HFF-Myc (cell line): Measurements from ENCODE around the gene KCTD19.

Experiments used
- DNase-seq: peaks from one replicate; pipeline ENCODE4 v3.0.0-alpha.2; 2011; ENCODE audit warnings: low read depth; ENCODE audit errors: extremely low read depth
- H3K4me3 ChIP-seq: replicated peaks from 2 replicates; pipeline ENCODE4 v1.5.1; 2011; ENCODE audit warnings: low read depth, mild to moderate bottlenecking, control low read depth, low read length
- TF ChIP-seq, protein P1 (sequence below): IDR thresholded peaks from 2 replicates; pipeline ENCODE4 v1.5.1; 2012; ENCODE audit warnings: mild to moderate bottlenecking, low read depth, low read length, control low read depth; ENCODE audit errors: missing control alignments

KCTD19 gene

DNA sequence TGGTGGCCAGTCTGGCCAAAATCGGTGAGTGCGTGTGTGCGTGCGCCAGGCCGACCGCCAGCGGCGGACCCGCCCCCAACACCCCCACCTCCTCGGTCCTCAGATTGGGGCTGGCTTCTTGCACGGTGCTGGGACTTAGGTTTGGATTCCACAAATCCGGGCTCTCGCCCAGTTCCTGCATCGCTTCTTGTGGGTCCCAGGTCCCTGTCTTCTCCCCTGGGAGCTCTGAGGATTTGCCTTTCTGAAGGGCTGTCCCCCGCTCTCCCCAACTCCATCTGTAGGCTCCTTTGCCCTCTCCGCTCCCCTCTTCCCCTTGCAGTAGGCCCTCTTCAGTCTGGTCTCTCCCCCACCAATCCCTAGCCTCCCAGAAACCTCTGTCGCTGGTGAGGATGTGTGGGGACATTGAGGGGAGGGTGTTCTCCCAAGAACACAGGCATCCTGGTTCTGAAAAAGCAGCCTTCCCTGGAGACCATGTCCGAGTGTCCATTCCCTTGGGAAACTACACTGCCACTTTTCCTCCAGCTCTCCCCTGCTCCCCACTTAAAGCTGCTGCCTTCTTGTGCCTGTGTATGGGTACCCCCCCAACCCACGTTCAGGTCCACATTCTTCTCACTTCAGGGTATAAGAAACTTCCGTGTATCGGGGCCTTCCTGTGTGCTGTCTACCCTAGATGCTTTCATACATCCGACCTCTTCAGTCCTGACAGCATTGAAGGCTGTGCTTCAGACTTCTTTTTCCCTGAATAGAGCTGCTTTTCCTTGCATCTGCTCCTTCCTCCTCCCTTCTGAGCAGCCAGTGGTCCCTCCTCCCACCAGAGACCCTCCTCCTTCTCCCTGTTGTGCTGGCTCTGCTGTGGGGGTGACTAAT, 77.1 kb downstream of the KCTD19 start:
- peak overlapping the region; percentile 72 for H3K4me3 ChIP-seq
- no peak for DNase-seq
- TF ChIP-seq, protein P1, sequence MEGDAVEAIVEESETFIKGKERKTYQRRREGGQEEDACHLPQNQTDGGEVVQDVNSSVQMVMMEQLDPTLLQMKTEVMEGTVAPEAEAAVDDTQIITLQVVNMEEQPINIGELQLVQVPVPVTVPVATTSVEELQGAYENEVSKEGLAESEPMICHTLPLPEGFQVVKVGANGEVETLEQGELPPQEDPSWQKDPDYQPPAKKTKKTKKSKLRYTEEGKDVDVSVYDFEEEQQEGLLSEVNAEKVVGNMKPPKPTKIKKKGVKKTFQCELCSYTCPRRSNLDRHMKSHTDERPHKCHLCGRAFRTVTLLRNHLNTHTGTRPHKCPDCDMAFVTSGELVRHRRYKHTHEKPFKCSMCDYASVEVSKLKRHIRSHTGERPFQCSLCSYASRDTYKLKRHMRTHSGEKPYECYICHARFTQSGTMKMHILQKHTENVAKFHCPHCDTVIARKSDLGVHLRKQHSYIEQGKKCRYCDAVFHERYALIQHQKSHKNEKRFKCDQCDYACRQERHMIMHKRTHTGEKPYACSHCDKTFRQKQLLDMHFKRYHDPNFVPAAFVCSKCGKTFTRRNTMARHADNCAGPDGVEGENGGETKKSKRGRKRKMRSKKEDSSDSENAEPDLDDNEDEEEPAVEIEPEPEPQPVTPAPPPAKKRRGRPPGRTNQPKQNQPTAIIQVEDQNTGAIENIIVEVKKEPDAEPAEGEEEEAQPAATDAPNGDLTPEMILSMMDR, result no peak

DNA sequence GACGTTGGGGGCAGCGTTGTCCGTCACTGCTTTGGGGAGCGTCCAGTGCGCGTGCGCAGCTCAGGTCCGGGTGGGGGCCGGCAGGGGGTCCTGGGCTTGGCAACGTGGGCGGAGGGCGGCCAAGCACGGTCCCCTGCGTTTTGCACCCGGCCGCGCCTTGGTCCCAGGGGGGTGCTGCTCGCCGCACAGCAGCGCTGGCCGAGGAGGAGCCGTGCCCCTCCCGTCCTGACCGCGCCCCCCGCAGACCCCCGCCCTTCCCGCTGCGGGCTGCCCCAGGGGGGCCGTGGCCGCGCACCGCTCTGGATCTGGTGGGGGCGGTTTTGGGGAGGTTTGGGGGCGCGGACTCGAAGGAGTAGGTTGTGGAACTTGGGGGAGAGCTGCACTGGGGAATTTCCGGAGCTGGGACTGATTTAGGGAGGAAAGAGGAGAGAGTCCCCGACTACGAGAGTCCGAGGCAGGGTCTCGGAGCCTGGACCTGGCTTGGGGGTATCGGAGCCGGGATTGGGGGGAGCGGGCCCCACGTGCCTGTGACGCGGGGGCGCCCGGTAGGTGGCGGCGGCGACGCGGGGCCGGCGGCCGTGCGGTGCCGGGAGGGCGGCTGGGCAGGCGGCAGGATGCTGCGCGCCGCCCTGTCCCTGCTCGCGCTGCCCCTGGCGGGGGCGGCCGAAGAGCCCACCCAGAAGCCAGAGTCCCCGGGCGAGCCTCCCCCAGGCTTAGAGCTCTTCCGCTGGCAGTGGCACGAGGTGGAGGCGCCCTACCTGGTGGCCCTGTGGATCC, 78.0 kb downstream of the KCTD19 start, which contains the start of gene SLC9A5:
SLC9A5 (plus strand) TSS at position 579 of the 777 bp plus-strand sequence; CDS start at position 615, 36 bp downstream.
- DNase-seq, result no peak

DNA sequence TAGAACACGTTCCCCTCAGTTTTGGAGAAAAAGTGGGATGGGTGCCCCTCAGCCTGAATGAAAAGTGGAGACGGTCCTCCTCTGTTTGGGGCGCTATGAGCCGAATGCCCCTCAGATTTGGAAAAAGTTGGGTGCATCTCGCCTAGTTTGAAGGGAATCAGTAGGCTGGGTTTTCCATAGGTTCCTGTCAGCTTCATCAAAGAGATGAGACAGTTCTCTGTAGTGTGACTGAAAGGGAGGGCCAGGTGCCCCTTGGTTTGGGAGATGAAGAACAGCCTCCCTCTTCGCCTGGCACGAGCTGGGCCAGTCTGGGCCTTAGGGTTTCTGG, 78.5 kb downstream of the KCTD19 start:
- peak overlapping the region; percentile 72 for H3K4me3 ChIP-seq
- DNase-seq, result no peak
- TF ChIP-seq, protein P1, result no peak

More for the DNA sequence above, 78.0 kb downstream of the KCTD19 start, which contains the start of gene SLC9A5:
- H3K4me3 ChIP-seq, result peak within 1 kb of the TSS; percentile 72
- TF ChIP-seq, protein P1, result no peak

DNA sequence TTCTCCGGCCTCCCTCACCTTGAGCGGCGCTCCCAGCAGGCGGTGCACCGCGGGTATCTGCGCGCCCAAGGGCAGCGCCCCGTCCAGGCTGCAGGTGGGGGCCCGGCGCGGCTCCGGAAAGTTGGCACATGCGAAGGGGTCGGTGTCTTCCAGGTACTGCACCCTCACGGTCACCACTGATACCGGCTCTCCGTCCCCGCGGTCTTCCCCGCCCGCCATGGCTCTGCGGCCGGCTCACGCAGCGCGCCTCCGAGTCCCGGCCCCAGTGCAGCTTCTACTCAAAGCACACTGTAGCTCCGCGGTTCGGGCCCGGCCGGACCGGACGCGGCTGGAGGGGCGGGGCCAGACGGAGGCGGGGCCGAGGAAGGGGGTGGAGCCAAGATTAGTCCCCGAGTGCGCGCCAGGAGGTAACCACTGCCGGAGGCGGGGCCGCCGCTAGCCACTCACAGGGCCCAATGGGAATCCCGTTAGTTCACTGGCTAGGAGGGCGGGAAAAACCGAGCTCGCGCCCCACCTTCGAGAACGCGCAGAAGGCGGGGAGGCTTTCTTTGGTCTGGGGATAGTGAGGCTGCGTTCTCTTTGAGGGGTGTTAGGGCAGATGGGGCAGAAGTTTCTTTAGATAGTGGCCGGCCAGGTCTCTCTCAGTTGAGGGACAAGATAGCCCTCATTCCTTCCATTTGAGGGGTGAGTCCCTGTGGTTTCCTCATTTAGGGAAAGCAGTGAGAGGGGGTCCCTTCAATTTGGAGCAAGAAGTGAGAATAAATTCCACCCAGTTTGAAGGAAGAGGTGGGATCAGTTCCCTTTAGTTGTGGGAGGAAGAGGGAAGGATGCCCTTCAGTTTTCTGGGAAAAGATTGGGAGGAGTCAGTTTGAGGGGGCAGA, 79.1 kb downstream of the KCTD19 start, which contains the start of gene FHOD1:
FHOD1 (minus strand) TSS at position 290 of the 881 bp plus-strand sequence; CDS start at position 219, 71 bp downstream.
- H3K4me3 ChIP-seq, result peak within 1 kb of the TSS; percentile 72
- TF ChIP-seq, protein P1, result no peak
- peak; percentile 77 for DNase-seq

DNA sequence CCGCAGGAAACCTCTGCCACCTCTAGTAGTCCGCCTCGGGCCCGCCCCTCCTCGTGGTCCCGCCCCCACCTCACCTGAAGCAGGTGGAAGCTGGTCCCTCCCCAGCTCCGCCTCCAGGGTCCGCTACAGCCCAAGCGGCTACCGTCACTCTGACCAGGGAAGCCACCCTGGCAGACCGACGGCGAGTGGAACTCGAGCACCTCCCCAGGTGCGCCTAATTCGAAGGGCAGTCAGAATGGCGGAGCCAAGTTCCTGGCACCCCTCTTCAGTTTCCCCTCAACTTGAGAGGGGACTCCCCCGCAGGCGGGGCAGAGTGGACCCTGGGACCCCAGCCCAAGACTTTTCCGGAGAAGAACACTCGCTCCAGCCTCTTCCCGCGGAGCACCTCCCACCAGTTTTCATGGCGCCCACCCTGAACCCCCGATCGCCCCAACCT, 79.8 kb downstream of the KCTD19 start:
- DNase-seq, result no peak

More for the DNA sequence above, 79.8 kb downstream of the KCTD19 start:
- TF ChIP-seq, protein P1, result no peak
- H3K4me3 ChIP-seq, result peak overlapping the region; percentile 72
